ENCODE measurements around the gene MAT1A.

MAT1A gene

DNA sequence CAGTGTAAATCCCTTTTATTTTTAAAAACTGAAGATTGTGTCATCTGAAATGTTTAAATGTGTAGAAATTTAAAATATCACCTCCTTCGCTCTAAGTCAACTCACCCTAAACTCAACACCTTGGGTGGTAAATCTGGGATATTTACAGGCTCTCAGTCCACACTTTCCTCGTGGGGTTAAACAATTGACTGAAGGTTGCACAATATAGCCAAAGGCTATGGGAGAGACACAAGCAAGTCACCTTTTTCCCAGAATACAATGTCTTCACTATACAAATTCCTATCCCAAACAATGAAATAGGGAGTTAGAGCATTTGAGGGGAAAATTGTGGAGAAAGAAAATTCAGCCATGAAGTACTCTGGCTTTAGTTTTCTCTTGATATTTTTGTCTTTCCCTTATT lies 32.7 kb upstream of the MAT1A start:
- TF ChIP-seq, protein P1, sequence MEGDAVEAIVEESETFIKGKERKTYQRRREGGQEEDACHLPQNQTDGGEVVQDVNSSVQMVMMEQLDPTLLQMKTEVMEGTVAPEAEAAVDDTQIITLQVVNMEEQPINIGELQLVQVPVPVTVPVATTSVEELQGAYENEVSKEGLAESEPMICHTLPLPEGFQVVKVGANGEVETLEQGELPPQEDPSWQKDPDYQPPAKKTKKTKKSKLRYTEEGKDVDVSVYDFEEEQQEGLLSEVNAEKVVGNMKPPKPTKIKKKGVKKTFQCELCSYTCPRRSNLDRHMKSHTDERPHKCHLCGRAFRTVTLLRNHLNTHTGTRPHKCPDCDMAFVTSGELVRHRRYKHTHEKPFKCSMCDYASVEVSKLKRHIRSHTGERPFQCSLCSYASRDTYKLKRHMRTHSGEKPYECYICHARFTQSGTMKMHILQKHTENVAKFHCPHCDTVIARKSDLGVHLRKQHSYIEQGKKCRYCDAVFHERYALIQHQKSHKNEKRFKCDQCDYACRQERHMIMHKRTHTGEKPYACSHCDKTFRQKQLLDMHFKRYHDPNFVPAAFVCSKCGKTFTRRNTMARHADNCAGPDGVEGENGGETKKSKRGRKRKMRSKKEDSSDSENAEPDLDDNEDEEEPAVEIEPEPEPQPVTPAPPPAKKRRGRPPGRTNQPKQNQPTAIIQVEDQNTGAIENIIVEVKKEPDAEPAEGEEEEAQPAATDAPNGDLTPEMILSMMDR (IDR thresholded peaks at IDR 0.05; ENCODE audit: insufficient read depth, low read depth, low read length, missing control alignments) = no peak
- DNase-seq (ENCODE audit: low read depth) = peak; percentile 24
- H3K4me3 ChIP-seq (ENCODE audit: low read length) = no peak overlapping the region

DNA sequence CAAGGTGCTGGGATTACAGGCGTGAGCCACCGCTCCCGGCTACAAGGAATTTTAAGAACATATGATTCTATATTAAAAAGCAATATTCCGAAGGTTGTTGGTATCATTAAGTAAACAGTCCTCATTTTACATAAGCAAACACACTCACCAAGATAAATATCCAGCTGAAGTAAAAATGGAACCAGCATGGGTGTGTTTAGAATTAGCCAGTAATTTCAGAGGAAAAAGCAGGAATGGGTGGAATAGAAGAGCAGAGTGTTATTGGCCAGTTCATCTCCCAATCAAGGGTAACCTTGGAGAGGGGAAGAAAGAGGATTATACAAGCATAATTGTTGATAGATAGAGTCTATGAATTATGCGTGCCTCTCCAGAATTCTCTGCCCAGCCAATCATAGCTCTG lies 31.7 kb upstream of the MAT1A start:
- no peak overlapping the region for H3K4me3 ChIP-seq (ENCODE audit: low read length)
- DNase-seq (ENCODE audit: low read depth) = no peak
- TF ChIP-seq, protein P1 (IDR thresholded peaks at IDR 0.05; ENCODE audit: insufficient read depth, low read depth, low read length, missing control alignments) = no peak

DNA sequence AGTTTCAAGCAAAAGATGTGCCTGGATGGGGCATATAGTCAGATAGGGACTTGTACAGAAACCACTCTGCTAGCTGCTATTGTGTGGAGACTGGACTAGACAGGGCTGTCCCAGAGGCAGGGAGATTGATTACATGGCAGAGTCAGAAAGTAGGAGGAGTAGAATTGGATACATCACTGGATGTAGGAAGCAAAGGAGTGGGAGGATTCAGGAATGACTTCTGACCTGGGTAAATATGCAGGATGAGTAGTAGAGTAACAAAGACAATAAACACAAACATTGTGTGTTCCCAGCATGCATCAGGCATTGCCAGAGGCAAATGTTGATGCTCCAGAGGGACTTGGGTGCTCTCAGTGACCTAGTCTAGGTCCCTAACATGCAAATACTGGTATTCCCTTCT lies 30.9 kb upstream of the MAT1A start:
- DNase-seq (ENCODE audit: low read depth) = no peak
- TF ChIP-seq, protein P1 (IDR thresholded peaks at IDR 0.05; ENCODE audit: insufficient read depth, low read depth, low read length, missing control alignments) = no peak
- H3K4me3 ChIP-seq (ENCODE audit: low read length) = no peak overlapping the region

DNA sequence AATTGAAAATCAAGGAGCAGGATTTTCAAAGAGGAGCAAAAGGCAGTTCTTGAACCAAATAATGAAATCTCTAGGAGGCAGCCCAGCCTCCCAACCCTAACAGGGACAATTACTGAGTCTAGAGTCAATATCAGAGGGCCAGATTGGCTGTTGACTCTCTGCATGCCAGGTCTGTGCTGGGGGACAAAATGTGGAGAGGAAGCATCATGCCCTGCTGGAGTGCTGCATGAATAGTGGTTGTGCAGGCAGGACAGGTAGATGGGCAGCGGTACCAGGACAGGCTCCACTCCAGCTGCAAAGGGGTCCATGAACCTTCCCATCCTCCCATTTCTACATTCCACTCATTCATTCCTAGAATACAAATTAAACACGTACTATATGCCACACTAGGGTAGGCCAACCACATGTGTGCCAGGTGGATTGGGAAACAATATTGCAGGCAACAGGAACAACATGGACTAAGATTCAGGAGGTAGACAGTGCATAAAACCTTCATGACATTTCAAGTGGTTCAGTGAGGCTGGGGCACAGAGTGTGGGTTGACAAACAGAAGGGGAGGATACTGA lies 30.4 kb upstream of the MAT1A start:
- no peak overlapping the region for H3K4me3 ChIP-seq (ENCODE audit: low read length)
- DNase-seq (ENCODE audit: low read depth) = no peak
- TF ChIP-seq, protein P1 (IDR thresholded peaks at IDR 0.05; ENCODE audit: insufficient read depth, low read depth, low read length, missing control alignments) = no peak

- DNase-seq (ENCODE audit: low read depth) = no peak
- TF ChIP-seq, protein P1 (IDR thresholded peaks at IDR 0.05; ENCODE audit: insufficient read depth, low read depth, low read length, missing control alignments) = no peak
- H3K4me3 ChIP-seq (ENCODE audit: low read length) = no peak overlapping the region
Measured at GRCh38 chr10:80319318-80319717, 29.9 kb upstream of the MAT1A start.

GRCh38 chr10:80318742-80319141 lies 29.3 kb upstream of the MAT1A start:
- DNase-seq (ENCODE audit: low read depth) = no peak
- TF ChIP-seq, protein P1 (IDR thresholded peaks at IDR 0.05; ENCODE audit: insufficient read depth, low read depth, low read length, missing control alignments) = no peak
- no peak overlapping the region for H3K4me3 ChIP-seq (ENCODE audit: low read length)

DNA sequence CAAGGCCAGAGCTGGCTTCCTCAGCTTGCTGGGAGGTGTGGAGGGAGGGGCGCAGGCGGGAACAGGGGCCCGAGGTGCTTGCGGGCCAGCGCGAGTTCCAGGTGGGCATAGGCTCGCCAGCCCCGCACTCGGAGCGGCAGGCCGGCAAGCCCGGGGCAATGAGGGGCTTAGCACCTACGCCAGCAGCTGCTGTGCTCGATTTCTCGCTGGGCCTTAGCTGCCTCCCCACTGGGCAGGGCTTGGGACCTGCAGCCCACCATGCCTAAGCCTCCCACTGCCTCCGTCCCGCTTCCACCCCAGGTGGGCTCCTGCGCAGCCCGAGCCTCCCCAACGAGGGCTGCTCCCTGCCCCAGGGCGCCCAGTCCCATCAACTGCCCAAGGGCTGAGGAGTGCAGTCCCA lies 25.9 kb upstream of the MAT1A start:
- H3K4me3 ChIP-seq (ENCODE audit: low read length) = no peak overlapping the region
- TF ChIP-seq, protein P1 (IDR thresholded peaks at IDR 0.05; ENCODE audit: insufficient read depth, low read depth, low read length, missing control alignments) = no peak

More for the DNA sequence above, 25.9 kb upstream of the MAT1A start:
- no peak for DNase-seq (ENCODE audit: low read depth)

Data from epithelial cell of esophagus (primary cell).